Tongue (tissue), 2 donors: Measurements from ENCODE around the gene CSTA. TPM values are rescaled to one million over a fixed set of nuclear protein-coding genes. Genes with fewer than 3 reads are reported as not detected.
"Not testable (repeated sequence)": the region's sequence is repeated elsewhere in the genome, so short reads cannot be mapped to it uniquely, and the experiment has no call there.

Experiments
- DNase-seq: peaks from one replicate; pipeline ENCODE4 v3.0.0-alpha.2; 2015
- total RNA-seq: library from RNA; depleted of rRNA; stranded (reverse); fragments of >200 nt; gene quantifications from one replicate; pipeline ENCODE4 v1.2.3, GENCODE V29; 2014

CSTA gene
- total RNA-seq, 1 donor from 2014 or later: 17.0 TPM

DNA sequence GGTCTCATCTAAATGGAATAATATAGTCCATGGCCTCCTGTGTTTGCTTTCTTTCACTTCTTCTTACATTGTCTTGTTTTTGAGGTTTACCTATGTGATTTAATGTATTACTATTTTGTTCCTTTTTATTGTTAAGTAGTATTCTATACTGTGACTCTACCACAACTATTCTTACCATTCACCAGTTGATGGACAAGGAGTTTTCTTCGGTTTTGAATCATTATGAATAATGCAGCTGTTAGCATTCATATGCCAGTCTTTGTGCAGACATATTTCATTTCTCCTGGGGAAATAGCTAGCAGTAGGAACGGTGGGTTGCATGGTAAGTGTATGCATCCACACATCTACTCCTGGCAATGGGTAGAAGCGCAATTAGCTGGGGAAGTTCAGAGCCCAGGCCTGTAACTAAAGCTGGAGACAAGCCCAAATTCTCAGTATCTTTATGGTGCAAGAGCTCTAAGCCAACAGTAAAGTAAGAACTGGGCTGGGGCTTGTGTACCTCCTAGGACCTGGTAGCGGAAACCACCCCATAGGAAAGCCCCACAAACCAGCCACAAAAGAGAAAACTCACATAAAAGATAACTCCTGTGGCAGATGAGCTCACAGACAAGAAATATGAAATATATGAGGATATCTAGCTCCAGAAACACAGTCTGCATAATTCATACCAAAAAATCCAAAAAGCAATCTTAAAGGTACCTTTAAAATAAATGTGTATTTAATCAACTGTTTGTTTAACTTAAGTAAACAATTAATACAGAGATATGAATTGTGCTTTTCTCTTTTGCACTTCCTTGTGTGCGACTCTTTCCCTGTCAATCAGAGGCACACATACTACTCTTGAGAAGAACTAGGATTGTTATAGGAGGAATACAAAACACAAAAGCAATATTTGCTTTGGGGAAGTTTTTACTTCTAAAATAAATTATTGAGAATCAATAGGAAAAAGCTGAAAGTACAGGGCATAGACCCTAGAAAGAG lies 2.7 kb upstream of the CSTA start:
- DNase-seq: no peak

GRCh38 chr3:122325769-122326168 lies 721 bp downstream of the CSTA start:
- no peak for DNase-seq

DNA sequence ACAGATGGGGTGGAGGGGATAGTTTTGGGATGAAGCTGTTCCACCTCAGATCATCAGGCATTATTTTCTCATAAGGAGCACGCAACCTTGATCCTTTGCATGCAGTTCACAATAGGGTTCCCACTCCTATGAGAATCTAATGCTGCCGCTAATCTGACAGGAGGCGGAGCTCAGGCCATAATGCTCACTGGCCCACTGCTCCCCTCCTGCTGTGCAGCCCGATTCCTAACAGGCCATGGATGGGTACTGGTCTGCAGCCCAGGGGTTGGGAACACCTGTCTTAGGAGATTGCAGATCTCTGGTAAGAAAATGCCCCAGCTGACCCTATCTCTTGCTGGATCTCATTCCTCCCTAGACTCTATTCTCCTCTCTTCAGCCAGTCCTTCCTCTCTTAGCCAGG lies 6.8 kb downstream of the CSTA start:
- no peak for DNase-seq

GRCh38 chr3:122332551-122332950 lies 7.5 kb downstream of the CSTA start:
- DNase-seq: no peak

GRCh38 chr3:122342803-122343202 lies 17.8 kb downstream of the CSTA start:
- no peak for DNase-seq

- no peak for DNase-seq
Observed at GRCh38 chr3:122343654-122344053, 18.6 kb downstream of the CSTA start.

- no peak for DNase-seq
Observed at GRCh38 chr3:122349171-122349570, 24.1 kb downstream of the CSTA start.

GRCh38 chr3:122350814-122351418 lies 25.9 kb downstream of the CSTA start:
- no peak for DNase-seq

DNA sequence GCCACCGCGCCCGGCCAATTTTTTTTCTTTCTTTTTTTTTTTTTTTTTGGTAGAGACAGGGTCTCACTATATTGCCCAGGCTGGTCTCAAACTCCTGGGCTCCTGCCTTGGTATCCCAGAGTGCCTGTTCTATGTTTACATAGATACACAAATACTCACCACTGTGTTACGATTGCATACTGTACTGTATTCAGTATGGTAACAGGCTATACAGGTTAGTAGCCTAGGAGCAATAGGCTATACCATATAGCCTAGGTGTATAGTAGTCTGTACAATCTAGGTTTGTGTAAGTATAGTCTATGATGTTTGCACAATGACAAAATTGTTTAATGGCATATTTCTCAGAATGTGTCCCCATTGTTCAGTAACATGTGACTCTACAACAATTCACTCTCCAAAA lies 26.6 kb downstream of the CSTA start:
- no peak for DNase-seq

- peak; percentile 52 for DNase-seq
Observed at GRCh38 chr3:122353215-122353614, 28.2 kb downstream of the CSTA start.

DNA sequence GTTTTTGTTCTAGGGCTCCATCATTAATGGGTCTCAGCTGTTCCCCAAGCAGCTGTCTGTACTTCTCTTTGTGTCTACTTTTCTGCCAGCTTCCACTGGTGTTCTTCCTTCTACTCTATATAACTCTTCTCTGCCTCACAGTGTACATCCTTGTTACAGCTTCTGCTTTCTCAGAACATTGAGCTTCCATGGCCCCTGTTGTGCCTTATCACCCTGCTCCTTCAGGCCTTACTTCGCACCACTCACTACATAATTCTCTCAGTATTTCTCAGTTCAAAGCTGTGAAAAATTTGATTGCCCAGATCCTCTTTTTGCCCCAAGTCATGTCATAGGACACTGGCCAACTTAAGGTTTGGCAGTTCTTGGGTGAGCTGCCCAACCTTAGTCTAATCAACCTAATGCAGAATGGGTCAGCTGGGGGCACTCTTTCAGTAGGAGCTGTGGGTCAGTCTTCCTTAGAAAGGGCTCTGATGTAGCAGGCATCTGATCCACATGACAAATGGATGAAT lies 28.9 kb downstream of the CSTA start:
- DNase-seq: peak; percentile 16

DNA sequence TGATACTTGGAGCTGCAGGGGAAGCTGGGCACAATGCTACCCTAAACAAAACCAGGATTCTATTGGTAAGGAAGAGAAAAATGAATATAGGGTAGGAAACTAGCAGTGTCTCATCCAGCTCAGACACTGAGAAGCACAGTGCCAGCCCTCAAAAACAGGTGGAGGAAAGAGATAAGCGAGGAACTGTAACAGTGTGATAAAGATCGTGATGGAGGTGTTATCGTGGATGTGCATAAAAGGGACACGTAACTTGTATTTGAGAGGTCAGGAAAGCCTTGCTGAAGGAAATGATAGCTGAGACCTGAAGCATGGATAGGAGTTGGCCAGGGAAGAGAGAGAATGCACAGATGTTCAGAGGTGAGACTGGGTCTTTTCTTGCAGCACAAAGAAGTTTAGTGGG lies 30.6 kb downstream of the CSTA start:
- DNase-seq: no peak

DNA sequence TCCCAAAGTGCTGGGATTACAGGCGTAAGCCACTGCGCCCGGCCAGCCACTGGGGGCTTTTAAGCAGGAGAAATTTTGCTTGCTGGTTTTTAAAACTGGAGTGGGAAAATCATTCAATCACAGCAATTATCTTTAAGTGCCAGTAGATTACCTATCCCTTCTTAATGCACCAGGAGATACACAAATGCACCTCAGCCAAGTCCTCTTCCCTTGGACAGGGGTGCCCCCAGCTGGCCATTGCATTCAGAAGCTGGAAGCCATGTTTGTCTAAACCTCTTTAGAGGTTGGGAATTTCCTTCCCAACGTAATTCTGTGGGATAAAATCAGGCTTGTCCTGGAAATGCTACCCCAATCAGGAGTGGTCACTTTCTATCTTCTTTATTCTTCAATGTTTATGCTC lies 31.4 kb downstream of the CSTA start:
- DNase-seq: peak; percentile 28

DNA sequence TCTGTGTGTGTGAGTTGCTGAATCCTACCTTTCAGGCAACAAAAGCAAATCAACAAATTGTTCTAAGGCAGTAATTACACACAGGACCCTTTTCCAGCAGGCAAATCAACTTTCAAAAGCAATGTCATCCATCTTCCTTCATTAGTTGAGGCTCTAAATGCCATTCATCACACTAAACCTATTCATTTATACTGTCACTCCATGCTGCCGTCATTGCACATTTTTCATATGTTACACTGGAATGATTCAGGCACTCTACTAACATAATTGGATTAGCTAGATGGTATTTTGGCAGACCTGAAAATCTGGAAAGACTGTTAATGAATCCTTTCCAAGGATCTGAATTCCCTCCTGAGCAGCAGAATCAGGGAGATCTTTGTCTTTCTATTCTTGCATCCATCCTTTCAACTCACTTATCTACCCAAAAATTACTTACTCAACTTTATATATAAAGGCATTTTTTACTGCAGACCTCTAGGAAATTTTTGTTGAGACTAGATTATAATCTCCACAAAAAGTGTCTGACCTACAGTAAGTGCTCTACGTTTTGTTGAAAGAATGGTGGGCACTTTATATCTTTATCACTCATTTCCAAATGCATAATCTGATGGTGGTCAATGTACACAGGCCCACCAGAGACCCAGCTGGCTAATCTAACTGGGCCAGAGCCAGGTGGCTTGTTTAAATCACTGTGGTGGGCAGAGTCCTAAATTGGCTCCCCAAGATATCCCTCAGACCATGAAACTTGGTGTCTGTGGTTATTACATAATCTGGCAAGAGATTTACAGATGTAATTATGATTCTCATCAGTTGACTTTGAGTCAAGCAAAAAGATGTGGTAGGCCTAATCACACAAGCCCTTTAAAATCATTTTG lies 33.0 kb downstream of the CSTA start:
- no peak for DNase-seq

- no peak for DNase-seq
Observed at GRCh38 chr3:122358703-122359032, 33.6 kb downstream of the CSTA start.

DNA sequence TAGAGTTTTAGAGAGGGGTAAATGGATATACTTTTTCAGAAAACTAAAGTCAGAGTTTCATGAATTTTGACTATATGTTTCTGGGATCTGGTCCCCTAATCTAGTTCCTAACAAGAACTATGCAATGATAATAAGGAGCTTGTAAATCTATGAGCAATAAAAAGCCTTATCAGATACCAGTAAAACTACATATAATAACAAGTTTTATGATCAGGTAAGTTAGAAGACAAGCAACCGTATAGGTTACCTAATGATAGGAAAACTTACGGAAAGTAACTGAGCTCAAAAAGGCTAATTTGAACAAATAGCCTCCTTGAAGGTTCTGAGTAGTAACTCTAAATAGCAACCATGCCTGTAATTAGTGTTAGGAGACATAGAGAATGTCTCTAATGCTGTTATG lies 37.0 kb downstream of the CSTA start:
- no peak for DNase-seq

DNA sequence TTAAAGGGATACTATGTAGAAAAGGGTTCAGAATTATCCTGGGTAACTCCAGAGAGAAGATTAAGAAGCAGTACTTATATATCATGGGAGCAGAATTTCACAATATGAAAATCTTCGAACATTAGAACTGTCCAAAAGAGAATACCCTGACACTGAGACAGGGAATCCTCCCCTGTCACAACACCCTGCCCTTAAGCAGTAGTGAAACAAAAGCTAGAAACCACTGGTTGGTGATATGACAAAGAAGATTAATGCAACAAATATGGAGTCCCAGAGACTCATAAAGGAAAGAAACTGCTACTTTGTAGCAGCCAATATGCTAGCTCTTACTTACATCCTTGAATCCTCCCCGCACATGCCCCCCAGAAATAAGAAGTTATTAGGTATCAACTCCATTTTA lies 39.4 kb downstream of the CSTA start:
- no peak for DNase-seq

DNA sequence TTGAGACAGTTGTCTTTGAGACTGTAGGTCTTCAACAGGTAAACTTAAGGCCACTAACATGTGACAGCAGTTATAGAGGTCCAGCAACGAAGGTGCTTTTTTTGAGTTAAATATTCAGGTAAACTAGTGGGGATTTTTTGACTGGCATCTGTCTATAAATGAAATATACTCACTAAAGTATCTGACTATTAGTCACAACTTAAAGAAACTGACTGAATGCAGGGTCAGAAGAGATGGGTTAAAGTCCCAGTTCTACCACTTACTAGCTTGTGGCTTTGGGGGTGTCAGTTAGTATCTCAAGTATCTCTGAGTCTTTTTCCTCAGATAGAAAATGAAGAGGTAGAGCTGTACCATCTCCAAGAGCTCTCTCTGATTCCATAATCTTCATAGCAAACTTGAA lies 40.0 kb downstream of the CSTA start:
- no peak for DNase-seq

GRCh38 chr3:122365582-122366378 lies 40.7 kb downstream of the CSTA start:
- DNase-seq: not testable (repeated sequence)

DNA sequence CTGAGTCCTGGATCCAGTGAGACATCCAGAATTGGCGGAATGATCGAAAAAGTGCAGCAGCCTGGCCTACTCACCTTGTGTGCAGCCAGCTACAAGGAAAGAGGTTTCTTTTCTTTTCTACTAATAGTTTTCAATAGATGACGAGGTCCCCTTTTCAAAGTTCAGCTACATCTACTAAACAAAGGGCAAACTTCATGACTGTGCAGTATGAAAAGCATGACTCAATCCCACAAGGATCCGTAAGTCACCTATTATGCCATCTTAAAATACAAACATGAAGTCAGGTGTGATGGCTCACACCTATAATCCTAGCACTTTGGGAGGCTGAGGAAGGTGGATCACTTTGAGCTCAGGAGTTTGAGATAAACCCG lies 41.3 kb downstream of the CSTA start:
- DNase-seq: no peak

DNA sequence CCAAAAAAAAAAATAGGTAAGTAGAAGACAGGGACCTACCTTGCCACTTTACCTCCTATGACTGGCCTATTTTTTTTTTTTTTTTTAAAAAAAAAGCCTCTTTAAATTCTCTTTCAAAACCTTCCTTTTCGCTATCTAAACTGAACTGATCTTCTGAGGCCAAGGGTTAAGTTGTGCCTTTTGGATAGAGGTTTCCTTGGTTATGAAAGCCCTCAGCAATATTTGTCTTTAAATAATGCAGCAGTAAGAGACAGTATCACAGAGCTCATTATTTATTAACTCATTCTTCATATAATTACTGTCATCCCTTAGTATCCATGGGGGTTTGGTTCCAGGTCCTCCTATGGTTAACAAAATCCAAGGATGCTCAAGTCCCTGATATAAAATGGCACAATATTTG lies 49.0 kb downstream of the CSTA start:
- DNase-seq: no peak

DNA sequence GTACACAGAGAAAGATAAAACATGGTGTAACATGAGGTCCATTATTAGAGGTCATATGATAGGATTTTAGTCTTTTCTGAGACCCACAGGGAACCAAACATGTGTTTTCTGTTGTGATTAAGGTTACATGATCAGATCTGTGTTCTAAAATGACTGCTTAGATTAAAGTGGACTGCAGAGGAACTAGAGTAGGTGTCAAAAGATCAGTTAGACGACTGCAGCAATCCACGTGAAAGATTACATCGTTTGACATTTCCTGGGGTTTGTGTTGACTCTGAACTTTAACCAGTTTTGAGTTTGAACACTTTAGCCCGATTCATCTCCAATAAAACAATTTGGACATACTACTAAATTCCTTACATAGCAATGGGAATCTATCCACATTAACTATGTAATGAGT lies 52.9 kb downstream of the CSTA start:
- DNase-seq: no peak
